HG03439 (cell line): Measurements from ENCODE around the gene PTMA.
"Not testable (repeated sequence)": the region's sequence is repeated elsewhere in the genome, so short reads cannot be mapped to it uniquely, and the experiment has no call there.

ENCODE experiments used
- ATAC-seq: cut with Tn5 transposase; IDR thresholded peaks from one replicate; pipeline ENCODE4 v1.9.1; 2021; ENCODE audit warnings: mild to moderate bottlenecking, moderate library complexity; ENCODE audit not compliant: unreplicated experiment

Gene PTMA

DNA sequence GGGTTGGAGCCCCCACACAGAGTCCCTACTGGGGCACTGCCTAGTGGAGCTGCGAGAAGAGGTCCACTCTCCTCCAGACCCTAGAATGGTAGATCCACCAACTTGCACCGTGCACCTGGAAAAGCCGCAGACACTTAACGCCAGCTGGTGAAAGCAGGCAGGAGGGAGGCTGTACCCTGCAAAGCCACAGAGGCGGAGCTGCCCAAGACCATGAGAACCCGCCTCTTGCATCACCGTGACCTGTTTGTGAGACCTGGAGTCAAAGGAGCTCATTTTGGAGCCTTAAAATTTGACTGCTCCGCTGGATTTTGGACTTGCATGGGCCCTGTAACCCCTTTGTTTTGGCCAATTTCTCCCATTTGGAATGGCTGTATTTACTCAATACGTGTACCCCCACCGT is 40.7 kb downstream of the PTMA start:
- not testable (repeated sequence) for ATAC-seq

GRCh38 chr2:231751042-231751815 is 42.9 kb downstream of the PTMA start:
- ATAC-seq, result no peak

DNA sequence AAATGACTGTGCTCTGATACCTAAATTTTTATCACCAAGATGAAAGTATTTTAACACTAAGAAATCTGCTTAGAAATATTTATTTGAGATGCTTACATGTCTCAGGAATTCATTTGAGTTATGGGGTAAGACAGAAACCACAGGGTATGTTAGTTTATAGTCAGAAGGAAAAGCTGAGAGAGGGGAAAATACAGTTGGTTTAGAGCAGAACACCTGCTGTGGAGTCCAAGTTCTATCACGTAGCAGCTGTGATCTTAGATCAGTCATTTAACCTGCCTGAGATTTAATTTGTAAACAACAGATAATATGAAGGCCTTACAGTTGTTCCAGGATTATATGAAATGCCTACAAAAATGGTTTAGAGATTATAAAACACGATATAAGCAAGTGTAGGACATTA is 43.7 kb downstream of the PTMA start:
- no peak for ATAC-seq

DNA sequence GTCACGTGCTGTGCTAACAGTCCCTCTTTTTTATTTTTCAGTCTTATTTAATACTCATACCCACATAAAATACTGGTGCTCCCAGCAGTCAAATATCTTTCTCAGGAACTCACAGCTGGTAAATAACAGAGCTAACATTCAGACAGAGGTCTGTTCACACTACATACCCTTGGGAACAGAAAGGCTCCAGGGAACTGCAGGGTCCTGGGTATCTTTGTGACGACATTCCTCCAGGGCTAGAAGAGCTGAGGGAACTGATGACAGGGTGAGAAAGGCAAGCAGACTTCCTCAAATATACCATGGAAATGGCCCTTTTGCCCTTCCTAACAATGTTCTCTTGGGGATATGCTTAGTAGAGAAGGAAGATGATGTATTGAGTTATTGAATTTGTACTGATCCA is 53.4 kb downstream of the PTMA start:
- no peak for ATAC-seq
